ENCODE measurements around the gene GAL3ST1.
"Not testable (repeated sequence)": the region's sequence is repeated elsewhere in the genome, so short reads cannot be mapped to it uniquely, and the experiment has no call there.

GRCh38 chr22:30551813-30552212, 22.7 kb downstream of the GAL3ST1 start:
- not testable (repeated sequence) for TF ChIP-seq CTCF, EZH2phosphoT487, EZH2 (IDR thresholded peaks at IDR 0.05)

Measured in neural progenitor cell (in vitro differentiated cells).